ENCODE measurements around the gene PPP4R3C. TPM values are rescaled to one million over a fixed set of nuclear protein-coding genes. Genes with fewer than 3 reads are reported as not detected.

PPP4R3C gene
- not detected for total RNA-seq

GRCh38 chrX:27463187-27463586, at the start of gene PPP4R3C:
TSS of gene PPP4R3C (minus strand) at chrX:27463341. CDS start at chrX:27463296, 45 bp downstream.

Other genes starting within 250 kb of the PPP4R3C start
- not detected for gene DCAF8L2, start 127.0 kb upstream of the PPP4R3C start, total RNA-seq